Measurements from ENCODE around the gene CASQ2.

GRCh38 chr1:115802416-115802815, 33.9 kb upstream of the CASQ2 start:
- TF ChIP-seq POLR2A (IDR thresholded peaks at IDR 0.05; ENCODE audit: borderline replicate concordance, extremely low read depth, insufficient read depth, insufficient read length) (no peak), ZFX (IDR thresholded peaks at IDR 0.05) (no peak), MAX (IDR thresholded peaks at IDR 0.05) (no peak), SP1 (IDR thresholded peaks at IDR 0.05; ENCODE audit: low read depth) (no peak)
- TF ChIP-seq, protein P1, sequence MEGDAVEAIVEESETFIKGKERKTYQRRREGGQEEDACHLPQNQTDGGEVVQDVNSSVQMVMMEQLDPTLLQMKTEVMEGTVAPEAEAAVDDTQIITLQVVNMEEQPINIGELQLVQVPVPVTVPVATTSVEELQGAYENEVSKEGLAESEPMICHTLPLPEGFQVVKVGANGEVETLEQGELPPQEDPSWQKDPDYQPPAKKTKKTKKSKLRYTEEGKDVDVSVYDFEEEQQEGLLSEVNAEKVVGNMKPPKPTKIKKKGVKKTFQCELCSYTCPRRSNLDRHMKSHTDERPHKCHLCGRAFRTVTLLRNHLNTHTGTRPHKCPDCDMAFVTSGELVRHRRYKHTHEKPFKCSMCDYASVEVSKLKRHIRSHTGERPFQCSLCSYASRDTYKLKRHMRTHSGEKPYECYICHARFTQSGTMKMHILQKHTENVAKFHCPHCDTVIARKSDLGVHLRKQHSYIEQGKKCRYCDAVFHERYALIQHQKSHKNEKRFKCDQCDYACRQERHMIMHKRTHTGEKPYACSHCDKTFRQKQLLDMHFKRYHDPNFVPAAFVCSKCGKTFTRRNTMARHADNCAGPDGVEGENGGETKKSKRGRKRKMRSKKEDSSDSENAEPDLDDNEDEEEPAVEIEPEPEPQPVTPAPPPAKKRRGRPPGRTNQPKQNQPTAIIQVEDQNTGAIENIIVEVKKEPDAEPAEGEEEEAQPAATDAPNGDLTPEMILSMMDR (IDR thresholded peaks at IDR 0.05 in 2 of 3, conservative IDR thresholded peaks at IDR 0.05 in 1 of 3; ENCODE audit: borderline replicate concordance in 1 of 3, insufficient read depth in 1 of 3, low read depth in 2 of 3, low read length in 2 of 3) = no peak
